SJCRH30 (cell line): ENCODE measurements around the gene TTYH3. TPM values are rescaled to one million over a fixed set of nuclear protein-coding genes. Genes with fewer than 3 reads are reported as not detected.

Source experiments
- DNase-seq, 2 experiments: peaks; one replicate each; pipeline ENCODE4 v3.0.0-alpha.2; 2015 to 2020
- H3K27ac ChIP-seq: fragments of 250-450 bp; sonication (Bioruptor Pico); 2 replicates; pipeline ENCODE4 v1.5.1; 2020; ENCODE audit warnings: mild to moderate bottlenecking, moderate library complexity
- H3K27me3 ChIP-seq: fragments of 250-450 bp; sonication (Bioruptor Pico); 2 replicates; pipeline ENCODE4 v1.5.1; 2020; ENCODE audit warnings: mild to moderate bottlenecking, moderate library complexity
- H3K36me3 ChIP-seq: fragments of 250-450 bp; sonication (Bioruptor Pico); 2 replicates; pipeline ENCODE4 v1.5.1; 2020; ENCODE audit warnings: mild to moderate bottlenecking, moderate library complexity
- H3K4me1 ChIP-seq: fragments of 250-450 bp; sonication (Bioruptor Pico); 2 replicates; pipeline ENCODE4 v1.5.1; 2020; ENCODE audit warnings: mild to moderate bottlenecking, moderate library complexity
- H3K4me3 ChIP-seq: fragments of 250-450 bp; sonication (Bioruptor Pico); 2 replicates; pipeline ENCODE4 v1.5.1; 2020; ENCODE audit warnings: mild to moderate bottlenecking, moderate library complexity
- H3K9me3 ChIP-seq: fragments of 250-450 bp; sonication (Bioruptor Pico); replicated peaks from 2 replicates; pipeline ENCODE4 v1.5.1; 2020; ENCODE audit warnings: mild to moderate bottlenecking, moderate library complexity
- total RNA-seq: library from RNA; depleted of rRNA; stranded (reverse); fragments of >200 nt; shearing (Covaris generic); gene quantifications from 2 replicates; pipeline ENCODE4 v1.2.3, GENCODE V29; 2014

The TTYH3 gene
- total RNA-seq, 1 experiment from 2014 or later, result 58.8 TPM

GRCh38 chr7:2621061-2621828 lies 10.5 kb upstream of the TTYH3 start:
- DNase-seq, result peak; percentile 63 to 65
- Histone ChIP-seq H3K4me1 (peaks cover 25% of the 10 kb centered on the region), H3K36me3 (no peaks in the 10 kb centered on the region), H3K27me3 (no peaks in the 10 kb centered on the region), H3K4me3 (no peak overlapping the region), H3K27ac (no peak overlapping the region), H3K9me3 (no peaks in the 10 kb centered on the region)

- no peaks in the 10 kb centered on the region for H3K9me3 ChIP-seq
- no peak overlapping the region for H3K4me3 ChIP-seq
- no peaks in the 10 kb centered on the region for H3K36me3 ChIP-seq
- no peak overlapping the region for H3K27ac ChIP-seq
- no peaks in the 10 kb centered on the region for H3K27me3 ChIP-seq
- DNase-seq, result peak; percentile 90 to 91
- H3K4me1 ChIP-seq, result peaks cover 27% of the 10 kb centered on the region
Measured at GRCh38 chr7:2621948-2622640, 9.7 kb upstream of the TTYH3 start.

GRCh38 chr7:2622869-2623697 lies 8.7 kb upstream of the TTYH3 start:
- no peak for DNase-seq
- no peak overlapping the region for H3K4me3 ChIP-seq
- H3K27ac ChIP-seq, result no peak overlapping the region
- peaks cover 29% of the 10 kb centered on the region for H3K4me1 ChIP-seq
- H3K27me3 ChIP-seq, result no peaks in the 10 kb centered on the region
- no peaks in the 10 kb centered on the region for H3K36me3 ChIP-seq
- no peaks in the 10 kb centered on the region for H3K9me3 ChIP-seq

- H3K36me3 ChIP-seq, result no peaks in the 10 kb centered on the region
- DNase-seq, result no peak
- peaks cover 32% of the 10 kb centered on the region for H3K4me1 ChIP-seq
- no peaks in the 10 kb centered on the region for H3K9me3 ChIP-seq
- no peaks in the 10 kb centered on the region for H3K27me3 ChIP-seq
- H3K4me3 ChIP-seq, result no peak overlapping the region
- H3K27ac ChIP-seq, result no peak overlapping the region
Measured at GRCh38 chr7:2623698-2624014, 8.1 kb upstream of the TTYH3 start.

GRCh38 chr7:2624293-2624886 lies 7.4 kb upstream of the TTYH3 start:
- no peak for DNase-seq
- no peak overlapping the region for H3K27ac ChIP-seq
- H3K4me1 ChIP-seq, result peaks cover 33% of the 10 kb centered on the region

GRCh38 chr7:2626498-2627117 lies 5.2 kb upstream of the TTYH3 start:
- Histone ChIP-seq H3K27ac (no peak overlapping the region), H3K4me1 (peaks cover 41% of the 10 kb centered on the region)
- peak in 1 of 2 experiments; percentile 57 for DNase-seq

More at GRCh38 chr7:2624293-2624886, 7.4 kb upstream of the TTYH3 start:
- no peak overlapping the region for H3K4me3 ChIP-seq
- H3K27me3 ChIP-seq, result no peaks in the 10 kb centered on the region
- no peaks in the 10 kb centered on the region for H3K9me3 ChIP-seq
- H3K36me3 ChIP-seq, result no peaks in the 10 kb centered on the region

GRCh38 chr7:2627258-2628129 lies 4.3 kb upstream of the TTYH3 start:
- no peaks in the 10 kb centered on the region for H3K36me3 ChIP-seq
- no peak overlapping the region for H3K4me3 ChIP-seq
- H3K9me3 ChIP-seq, result no peaks in the 10 kb centered on the region
- H3K27me3 ChIP-seq, result no peaks in the 10 kb centered on the region
- no peak overlapping the region; the same call in 1 of the 2 replicates for H3K27ac ChIP-seq
- peaks cover 35% of the 10 kb centered on the region for H3K4me1 ChIP-seq
- peak in 1 of 2 experiments; percentile 64 for DNase-seq

More at GRCh38 chr7:2626498-2627117, 5.2 kb upstream of the TTYH3 start:
- Histone ChIP-seq H3K9me3 (no peaks in the 10 kb centered on the region), H3K27me3 (no peaks in the 10 kb centered on the region), H3K36me3 (no peaks in the 10 kb centered on the region), H3K4me3 (no peak overlapping the region)

GRCh38 chr7:2628130-2628482 lies 3.7 kb upstream of the TTYH3 start:
- H3K4me1 ChIP-seq, result peaks cover 31% of the 10 kb centered on the region
- H3K27me3 ChIP-seq, result no peaks in the 10 kb centered on the region
- no peaks in the 10 kb centered on the region for H3K36me3 ChIP-seq
- no peak overlapping the region for H3K4me3 ChIP-seq
- peak; percentile 71 to 86 for DNase-seq
- no peaks in the 10 kb centered on the region for H3K9me3 ChIP-seq
- no peak overlapping the region; the same call in 1 of the 2 replicates for H3K27ac ChIP-seq

- Histone ChIP-seq H3K36me3 (no peaks in the 10 kb centered on the region), H3K4me1 (peaks cover 31% of the 10 kb centered on the region)
- DNase-seq, result no peak
Measured at GRCh38 chr7:2628891-2629290, 2.9 kb upstream of the TTYH3 start.

GRCh38 chr7:2629746-2630681 lies 1.8 kb upstream of the TTYH3 start:
- Histone ChIP-seq H3K4me3 (no peak overlapping the region), H3K27ac (no peak overlapping the region), H3K27me3 (no peaks in the 10 kb centered on the region), H3K9me3 (no peaks in the 10 kb centered on the region), H3K4me1 (peaks cover 35% of the 10 kb centered on the region), H3K36me3 (no peaks in the 10 kb centered on the region)
- peak; percentile 60 to 62 for DNase-seq

More at GRCh38 chr7:2628891-2629290, 2.9 kb upstream of the TTYH3 start:
- H3K9me3 ChIP-seq, result no peaks in the 10 kb centered on the region
- no peaks in the 10 kb centered on the region for H3K27me3 ChIP-seq
- H3K4me3 ChIP-seq, result no peak overlapping the region
- H3K27ac ChIP-seq, result no peak overlapping the region

- H3K9me3 ChIP-seq, result no peaks in the 10 kb centered on the region
- H3K36me3 ChIP-seq, result peaks cover 9% of the 10 kb centered on the region; the same call in 1 of the 2 replicates
- DNase-seq, result peak; percentile 87 to 89
- peak overlapping the region; percentile 54 for H3K27ac ChIP-seq
- H3K4me3 ChIP-seq, result peak overlapping the region; percentile 98
- peaks cover 34% of the 10 kb centered on the region for H3K4me1 ChIP-seq
- H3K27me3 ChIP-seq, result no peaks in the 10 kb centered on the region
Measured at GRCh38 chr7:2632733-2633537, 1.1 kb downstream of the TTYH3 start.
